Right lobe of liver (tissue), 4 donors: Measurements from ENCODE around the gene RASA2.

Experiments used
- CTCF ChIP-seq, 4 donors: fragments of 200-600 bp in 3 of 4; fragments of 450-650 bp in 1 of 4; IDR thresholded peaks; one replicate each; pipeline versions ENCODE4 v1.5.1 to v1.8.0; 2016 to 2022; ENCODE audit warnings: antibody characterized with exemption in 4 of 4, mild to moderate bottlenecking in 2 of 4
- POLR2A ChIP-seq: fragments of 450-650 bp; IDR thresholded peaks from one replicate; pipeline ENCODE4 v1.6.1; 2017; ENCODE audit warnings: antibody characterized with exemption, mild to moderate bottlenecking
- donor health status: DM: no; HTN: no; CAD: no.
- donor health status: DM: no; HTN: no; CAD: no.
- donor health status: DM: no; HTN: yes; CAD: no.

- TF ChIP-seq CTCF (IDR thresholded peaks at IDR 0.05) (no peak), POLR2A (no peak)
Measured at GRCh38 chr3:141537856-141538255, 51.0 kb downstream of the RASA2 start.
